H1 (cell line): Measurements from ENCODE around the gene ACBD4. TPM values are rescaled to one million over a fixed set of nuclear protein-coding genes. Genes with fewer than 3 reads are reported as not detected.
A peak's percentile ranks its signal among the peaks of the same experiment; 100 is the strongest.

Source experiments
- CTCF ChIA-PET: fragments of 300-600 bp; sonication (Branson Sonifier 250); formaldehyde crosslinking; loops from one replicate; lab custom pipeline; 2021; ENCODE audit not compliant: partially characterized antibody; lab: Charles Lee
- POLR2A ChIA-PET: fragments of 300-600 bp; sonication (Branson Sonifier 250); formaldehyde crosslinking; loops from one replicate; lab custom pipeline; 2021; ENCODE audit warnings: inconsistent platforms; ENCODE audit not compliant: partially characterized antibody; lab: Charles Lee
- DNase-seq, 2 experiments: peaks; one replicate each; pipeline versions ENCODE4 v3.0.0 to v3.0.0-alpha.2; 2010 to 2022; ENCODE audit warnings: low spot score in 2 of 2, low read depth in 1 of 2, mixed read lengths in 1 of 2
- FAIRE-seq: peaks from 2 replicates; lab custom pipeline; 2011; peaks lifted over from hg19 to GRCh38; lab: Jason Lieb, UNC
- H2AFZ ChIP-seq: 2 replicates; pipeline ENCODE4 v1.8.1; 2012; ENCODE audit warnings: low read length, inconsistent platforms
- H2AK5ac ChIP-seq: 2 replicates; pipeline ENCODE4 v1.6.1; 2013; ENCODE audit warnings: low read depth, low read length
- H2BK120ac ChIP-seq: replicated peaks from 2 replicates; pipeline ENCODE3; 2013; ENCODE audit warnings: low read depth, low read length, inconsistent platforms
- H2BK12ac ChIP-seq: 2 replicates; pipeline ENCODE4 v1.6.1; 2013; ENCODE audit warnings: low read depth, low read length
- H2BK15ac ChIP-seq: 2 replicates; pipeline ENCODE4 v1.6.1; 2013; ENCODE audit warnings: low read length
- H2BK20ac ChIP-seq: 2 replicates; pipeline ENCODE4 v1.6.1; 2013; ENCODE audit warnings: low read length
- H2BK5ac ChIP-seq: 2 replicates; pipeline ENCODE4 v1.6.1; 2013; ENCODE audit warnings: low read depth, low read length
- H3K14ac ChIP-seq: 2 replicates; pipeline ENCODE4 v1.6.1; 2013; ENCODE audit warnings: inconsistent platforms; ENCODE audit not compliant: insufficient read length
- H3K18ac ChIP-seq: 2 replicates; pipeline ENCODE4 v1.6.1; 2013; ENCODE audit warnings: low read length; ENCODE audit errors: extremely low read depth
- H3K23ac ChIP-seq: 2 replicates; pipeline ENCODE4 v1.6.1; 2013; ENCODE audit warnings: inconsistent platforms; ENCODE audit not compliant: insufficient read length
- H3K23me2 ChIP-seq: 2 replicates; pipeline ENCODE4 v1.6.1; 2013; ENCODE audit warnings: low read depth, low read length
- H3K27ac ChIP-seq: 2 replicates; pipeline ENCODE4 v1.6.1; 2011; ENCODE audit warnings: low read depth, low read length, inconsistent platforms
- H3K27me3 ChIP-seq, 4 experiments: replicated peaks in 1 of 4; 1 replicate in 1 of 4; 2 replicates in 3 of 4; pipeline versions ENCODE4 v1.6.1 to v1.8.1; 2011 to 2013; ENCODE audit warnings: low read length in 3 of 4, mild to moderate bottlenecking in 3 of 4, inconsistent platforms in 2 of 4, mixed read lengths in 2 of 4, moderate library complexity in 1 of 4; ENCODE audit not compliant: control insufficient read depth in 3 of 4, insufficient read depth in 3 of 4; ENCODE audit errors: extremely low read depth in 1 of 4
- H3K36me3 ChIP-seq, 4 experiments: 2 replicates each; pipeline versions ENCODE4 v1.6.1 to v1.8.1; 2011 to 2013; ENCODE audit warnings: mild to moderate bottlenecking in 4 of 4, low read length in 3 of 4, moderate library complexity in 2 of 4, control low read depth in 1 of 4, inconsistent platforms in 1 of 4; ENCODE audit not compliant: insufficient read depth in 4 of 4, control insufficient read depth in 2 of 4
- H3K4ac ChIP-seq: replicated peaks from 2 replicates; pipeline ENCODE3; 2013; ENCODE audit warnings: low read length, low read depth, mixed read lengths, inconsistent platforms; ENCODE audit not compliant: insufficient read length
- H3K4me1 ChIP-seq, 4 experiments: replicated peaks in 1 of 4; 1 replicate in 1 of 4; 2 replicates in 3 of 4; pipeline versions ENCODE4 v1.6.1 to v1.8.1; 2011 to 2013; ENCODE audit warnings: low read length in 3 of 4, inconsistent platforms in 2 of 4, mixed read lengths in 1 of 4; ENCODE audit not compliant: insufficient read depth in 4 of 4, control insufficient read depth in 3 of 4
- H3K4me2 ChIP-seq, 2 experiments: 2 replicates each; pipeline versions ENCODE4 v1.6.1 to v1.8.1; 2011 to 2013; ENCODE audit warnings: low read depth in 2 of 2, low read length in 2 of 2, control low read depth in 1 of 2, inconsistent platforms in 1 of 2, mild to moderate bottlenecking in 1 of 2; ENCODE audit not compliant: insufficient read depth in 1 of 2
- H3K4me3 ChIP-seq, 4 experiments: fragments of 200-600, 300-600 bp in 1 of 4; sonication (generic), shearing (Covaris generic), sonication (Bioruptor Twin) in 1 of 4; 2 replicates each; pipeline versions ENCODE4 v1.5.1 to v1.8.1; 2011 to 2016; ENCODE audit warnings: low read length in 4 of 4, low read depth in 3 of 4, control low read depth in 2 of 4, inconsistent platforms in 2 of 4, mild to moderate bottlenecking in 2 of 4, mixed read lengths in 1 of 4, moderate library complexity in 1 of 4; ENCODE audit not compliant: insufficient read depth in 2 of 4; ENCODE audit errors: extremely low read depth in 1 of 4
- H3K56ac ChIP-seq: replicated peaks from 2 replicates; pipeline ENCODE3; 2013; ENCODE audit warnings: low read depth, mild to moderate bottlenecking, mixed read lengths, low read length, inconsistent platforms; ENCODE audit not compliant: insufficient read length
- H3K79me1 ChIP-seq: 2 replicates; pipeline ENCODE4 v1.6.1; 2013; ENCODE audit warnings: low read depth, low read length, control low read depth
- H3K79me2 ChIP-seq, 2 experiments: 2 replicates each; pipeline versions ENCODE4 v1.6.1 to v1.8.1; 2012 to 2013; ENCODE audit warnings: low read length in 2 of 2, mild to moderate bottlenecking in 2 of 2, inconsistent platforms in 1 of 2; ENCODE audit not compliant: insufficient read depth in 2 of 2, control insufficient read depth in 1 of 2
- H3K9ac ChIP-seq, 4 experiments: replicated peaks in 1 of 4; 1 replicate in 1 of 4; 2 replicates in 3 of 4; pipeline versions ENCODE4 v1.6.1 to v1.8.1; 2011 to 2013; ENCODE audit warnings: low read depth in 3 of 4, low read length in 3 of 4, control low read depth in 2 of 4, mild to moderate bottlenecking in 2 of 4, moderate library complexity in 2 of 4, inconsistent platforms in 1 of 4; ENCODE audit errors: extremely low read depth in 1 of 4
- H3K9me3 ChIP-seq, 2 experiments: 2 replicates each; pipeline versions ENCODE4 v1.6.1 to v1.8.1; 2012 to 2013; ENCODE audit warnings: mild to moderate bottlenecking in 2 of 2, moderate library complexity in 2 of 2, control low read depth in 1 of 2, inconsistent platforms in 1 of 2, low read depth in 1 of 2, low read length in 1 of 2, mixed read lengths in 1 of 2; ENCODE audit not compliant: insufficient read depth in 2 of 2
- H4K20me1 ChIP-seq, 2 experiments: replicated peaks in 1 of 2; 2 replicates each; pipeline versions ENCODE3 to v1.8.1; 2011 to 2013; ENCODE audit warnings: inconsistent platforms in 2 of 2, low read length in 2 of 2, mild to moderate bottlenecking in 1 of 2; ENCODE audit not compliant: insufficient read depth in 2 of 2, control insufficient read depth in 1 of 2
- H4K5ac ChIP-seq: 2 replicates; pipeline ENCODE4 v1.6.1; 2013; ENCODE audit warnings: low read length, low read depth, mixed read lengths, inconsistent platforms; ENCODE audit not compliant: insufficient read length
- H4K8ac ChIP-seq: 2 replicates; pipeline ENCODE4 v1.8.0; 2013; ENCODE audit warnings: mild to moderate bottlenecking, moderate library complexity, low read length, inconsistent platforms; ENCODE audit not compliant: insufficient read depth; ENCODE audit errors: extremely low read depth
- H4K91ac ChIP-seq: replicated peaks from 2 replicates; pipeline ENCODE3; 2013; ENCODE audit warnings: low read length, mixed read lengths, inconsistent platforms; ENCODE audit not compliant: insufficient read length
- EGR1 ChIP-seq: IDR thresholded peaks from 2 replicates; pipeline ENCODE4 v1.6.1; 2011; ENCODE audit warnings: low read depth, low read length, borderline replicate concordance
- POLR2A ChIP-seq, 2 experiments: IDR thresholded peaks; 1 replicate in 1 of 2; 2 replicates in 1 of 2; pipeline ENCODE4 v1.6.1; 2011; ENCODE audit warnings: low read depth in 2 of 2, low read length in 2 of 2, mild to moderate bottlenecking in 2 of 2; ENCODE audit errors: control extremely low read depth in 1 of 2
- RAD21 ChIP-seq, 2 experiments: IDR thresholded peaks in 1 of 2; conservative IDR thresholded peaks in 1 of 2; 2 replicates each; pipeline ENCODE4 v1.6.1; 2011; ENCODE audit warnings: low read depth in 2 of 2, low read length in 2 of 2, improper control_type of control experiment in 1 of 2, inconsistent platforms in 1 of 2, mild to moderate bottlenecking in 1 of 2, moderate library complexity in 1 of 2
- RBBP5 ChIP-seq: IDR thresholded peaks from 2 replicates; pipeline ENCODE4 v1.7.1; 2012; ENCODE audit warnings: low read depth, mild to moderate bottlenecking, inconsistent platforms, low read length, moderate library complexity, borderline replicate concordance
- WGBS, 2 experiments: shearing (Covaris generic) in 1 of 2; methylation state at CpG; one replicate each; pipeline versions ENCODE4 v1.1.6 to v1.1.7; 2013 to 2015; ENCODE audit warnings: low lambda C conversion rate in 2 of 2, mixed read lengths in 2 of 2, inconsistent platforms in 1 of 2, low coverage in 1 of 2, missing lambda C conversion rate in 1 of 2; ENCODE audit not compliant: insufficient replicate concordance in 2 of 2, insufficient coverage in 1 of 2, insufficient read length in 1 of 2; ENCODE audit errors: extremely low coverage in 1 of 2, missing lambda C conversion rate in 1 of 2; 5-methylcytosine and 5-hydroxymethylcytosine counted together
- polyA plus RNA-seq, 7 experiments: library from polyadenylated mRNA; depleted of rRNA in 3 of 7; stranded (reverse) in 5 of 7; unstranded in 2 of 7; fragments of >200 nt in 5 of 7; fragments of 200-250 nt in 2 of 7; gene quantifications; 1 replicate in 5 of 7; 2 replicates in 1 of 7; 4 replicates in 1 of 7; pipeline versions ENCODE4 v1.2.1 to v1.2.3, GENCODE V29; 2011 to 2013; ENCODE audit warnings: missing spikeins in 2 of 7, mixed read lengths in 2 of 7
- total RNA-seq: library from RNA; stranded (reverse); fragmentation: NEBNext Ultra II Directional; extraction: Animal tissue kit (Norgen Biotek cat#: 25700); gene quantifications from 2 replicates; pipeline ENCODE4 v1.2.1, GENCODE V29; 2021

Gene ACBD4
- total and polyA plus RNA-seq, 2 of the 8 experiments (the other 6 are each of a cell fraction or from before 2014, with no cell fraction given), result 7.3 to 10.7 TPM

DNA sequence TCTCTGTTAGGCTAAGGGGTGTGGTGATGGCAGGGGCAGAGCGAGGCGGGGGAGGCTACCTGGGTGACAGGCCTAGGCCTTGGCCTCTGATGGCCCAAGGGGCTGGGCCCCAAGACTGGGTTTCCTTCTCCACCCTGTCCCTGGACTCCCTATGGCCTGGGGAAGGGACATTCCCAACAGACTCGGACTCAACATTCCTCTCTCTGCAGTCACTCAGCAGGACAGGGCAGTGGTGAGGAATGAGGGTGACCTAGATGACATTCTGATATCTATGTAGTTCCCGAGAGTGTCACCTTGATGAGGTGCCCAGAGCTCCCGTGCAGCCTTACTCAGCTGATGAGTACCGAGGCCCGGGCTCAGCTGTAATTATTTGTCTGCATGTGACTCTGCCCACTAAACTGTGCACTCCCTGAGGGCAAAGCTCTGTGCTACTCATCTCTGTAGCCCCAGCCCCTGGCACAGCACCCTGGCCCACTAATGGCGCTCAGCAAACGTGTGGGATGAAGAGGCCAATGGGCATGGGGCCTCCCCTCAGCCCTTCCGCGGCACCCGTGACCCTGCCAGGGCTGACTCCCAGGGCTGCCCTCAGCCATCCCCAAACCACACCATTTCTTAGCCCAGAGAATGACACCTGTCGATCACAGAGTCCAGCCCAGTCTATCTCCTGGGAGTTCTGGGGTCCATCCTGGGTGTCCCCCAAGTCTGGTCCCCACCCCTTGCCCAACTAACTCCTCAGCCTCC, 5.4 kb upstream of the ACBD4 start:
- FAIRE-seq, result no peak
- Histone ChIP-seq H3K4me1 (peaks cover 0 to 20% (median 8%) of the 10 kb centered on the region in 4 experiments; a peak in 5 of 7 replicates), H3K9ac (no peak overlapping the region)

More for the DNA sequence above, 5.4 kb upstream of the ACBD4 start:
- peaks cover 8% of the 10 kb centered on the region; the same call in 1 of the 2 replicates for H3K23me2 ChIP-seq
- no peak overlapping the region; the same call in 1 of the 2 replicates for H2BK12ac ChIP-seq
- no peaks in the 10 kb centered on the region for H3K79me2 ChIP-seq
- H3K9me3 ChIP-seq, result no peaks in the 10 kb centered on the region
- H4K20me1 ChIP-seq, result peaks cover 5 to 13% of the 10 kb centered on the region in 2 experiments
- DNase-seq, result peak in 1 of 2 experiments; percentile 46
- no peak overlapping the region for H3K4me2 ChIP-seq
- no peak overlapping the region for H2AK5ac ChIP-seq
- no peak overlapping the region for H2BK120ac ChIP-seq
- POLR2A ChIA-PET, result interaction anchor here (1.1 to 15.8 kb wide), 8 partner anchors 11 to 78 kb away, joined by 3 to 185 read pairs (median 4); partner anchors contain the start of genes HEXIM1 and HEXIM2
- H2AFZ ChIP-seq, result no peak overlapping the region
- no peak overlapping the region for H4K8ac ChIP-seq
- no peaks in the 10 kb centered on the region for H3K79me1 ChIP-seq
- no peaks in the 10 kb centered on the region for H3K27me3 ChIP-seq
- no peak overlapping the region for H3K18ac ChIP-seq
- H3K14ac ChIP-seq, result no peak overlapping the region
- no peaks in the 10 kb centered on the region for H3K36me3 ChIP-seq
- CTCF ChIA-PET, result interaction anchor here (0.6 to 11.7 kb wide), 11 partner anchors 8 to 106 kb away, joined by 3 to 156 read pairs (median 3); no protein-coding TSS in a partner anchor
- 82% methylated on average over 13 of the region's 13 CpGs; no CpG with 5 or more reads in 1 of the 2 experiments for WGBS, 2 experiments
- no peak overlapping the region for H2BK20ac ChIP-seq
- no peak overlapping the region for H3K4ac ChIP-seq
- H3K56ac ChIP-seq, result no peak overlapping the region
- H2BK15ac ChIP-seq, result no peak overlapping the region
- no peak overlapping the region for H4K5ac ChIP-seq
- no peak overlapping the region for H2BK5ac ChIP-seq
- TF ChIP-seq EGR1 (no peak), RAD21 (IDR thresholded peaks at IDR 0.05 in 1 of 2, conservative IDR thresholded peaks at IDR 0.05 in 1 of 2; ENCODE audit: low read depth in 2 of 2, low read length in 2 of 2) (no peak), RBBP5 (no peak), POLR2A (IDR thresholded peaks at IDR 0.05; ENCODE audit: control extremely low read depth in 1 of 2, low read depth in 2 of 2, low read length in 2 of 2) (no peak)
- no peak overlapping the region for H3K27ac ChIP-seq
- no peak overlapping the region for H3K4me3 ChIP-seq
- no peak overlapping the region for H3K23ac ChIP-seq
- H4K91ac ChIP-seq, result no peak overlapping the region
